ENCODE measurements around the gene FAM3A.

DNA sequence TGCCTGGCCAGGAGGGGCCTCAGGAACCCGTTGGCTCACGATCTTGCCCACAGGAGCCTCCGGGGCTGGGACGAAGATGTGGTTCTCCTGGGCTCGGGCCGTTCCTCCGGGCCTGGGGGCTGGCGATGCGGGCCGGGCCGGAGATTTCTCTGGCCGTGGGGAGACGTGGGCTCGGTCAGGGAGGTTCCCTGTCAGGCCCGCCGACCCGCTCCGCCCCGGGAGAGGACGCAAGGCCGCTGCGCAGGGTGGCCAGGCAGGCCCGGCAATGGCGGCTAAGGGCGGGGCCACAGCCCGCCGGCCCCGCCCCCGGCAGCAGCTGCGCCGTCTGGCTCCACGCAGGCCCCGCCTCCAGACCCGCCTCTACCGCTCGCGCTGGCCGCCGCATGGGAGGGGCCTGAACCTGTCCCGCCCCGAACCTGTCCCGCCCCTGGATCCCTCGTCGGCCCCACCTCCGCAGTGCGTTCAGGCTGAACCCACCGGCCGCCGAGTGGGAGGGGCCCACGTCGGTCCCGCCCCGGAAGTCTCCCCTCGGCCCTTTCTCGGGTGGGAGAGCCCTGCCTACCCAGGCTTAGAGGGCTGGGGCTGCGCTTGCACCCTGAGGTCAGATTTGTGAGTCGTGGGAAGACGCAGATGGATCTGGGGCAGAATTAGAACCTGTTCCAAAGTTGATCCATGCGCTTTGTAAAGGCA, at the start of gene FAM3A:
- TF ChIP-seq, protein P1, sequence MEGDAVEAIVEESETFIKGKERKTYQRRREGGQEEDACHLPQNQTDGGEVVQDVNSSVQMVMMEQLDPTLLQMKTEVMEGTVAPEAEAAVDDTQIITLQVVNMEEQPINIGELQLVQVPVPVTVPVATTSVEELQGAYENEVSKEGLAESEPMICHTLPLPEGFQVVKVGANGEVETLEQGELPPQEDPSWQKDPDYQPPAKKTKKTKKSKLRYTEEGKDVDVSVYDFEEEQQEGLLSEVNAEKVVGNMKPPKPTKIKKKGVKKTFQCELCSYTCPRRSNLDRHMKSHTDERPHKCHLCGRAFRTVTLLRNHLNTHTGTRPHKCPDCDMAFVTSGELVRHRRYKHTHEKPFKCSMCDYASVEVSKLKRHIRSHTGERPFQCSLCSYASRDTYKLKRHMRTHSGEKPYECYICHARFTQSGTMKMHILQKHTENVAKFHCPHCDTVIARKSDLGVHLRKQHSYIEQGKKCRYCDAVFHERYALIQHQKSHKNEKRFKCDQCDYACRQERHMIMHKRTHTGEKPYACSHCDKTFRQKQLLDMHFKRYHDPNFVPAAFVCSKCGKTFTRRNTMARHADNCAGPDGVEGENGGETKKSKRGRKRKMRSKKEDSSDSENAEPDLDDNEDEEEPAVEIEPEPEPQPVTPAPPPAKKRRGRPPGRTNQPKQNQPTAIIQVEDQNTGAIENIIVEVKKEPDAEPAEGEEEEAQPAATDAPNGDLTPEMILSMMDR (conservative IDR thresholded peaks at IDR 0.05) = no peak
- no peak for TF ChIP-seq EZH2 (IDR thresholded peaks at IDR 0.05; ENCODE audit: low read depth)

All from PC-9 (cell line).